ENCODE measurements around the gene ZNF385B.

DNA sequence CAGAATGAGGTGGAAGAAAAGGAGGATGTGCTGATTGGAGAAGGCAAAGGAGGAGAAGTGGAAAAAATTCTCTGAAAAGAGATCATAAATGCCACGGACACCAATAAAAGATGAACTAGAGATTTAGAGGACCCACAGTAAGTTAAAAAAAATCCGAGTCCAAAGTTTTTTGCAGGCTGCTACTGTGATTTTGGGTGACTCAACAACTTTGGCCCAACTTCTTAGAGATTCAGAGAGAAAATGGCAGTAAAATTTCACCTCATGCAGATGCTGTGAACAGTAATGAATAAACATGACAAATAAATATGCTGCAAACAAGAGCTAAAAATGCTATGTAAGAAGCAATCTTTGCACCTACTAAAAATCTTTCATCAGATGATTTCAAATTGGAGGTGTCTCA, 419.9 kb downstream of the ZNF385B start:
- TF ChIP-seq, protein P1, sequence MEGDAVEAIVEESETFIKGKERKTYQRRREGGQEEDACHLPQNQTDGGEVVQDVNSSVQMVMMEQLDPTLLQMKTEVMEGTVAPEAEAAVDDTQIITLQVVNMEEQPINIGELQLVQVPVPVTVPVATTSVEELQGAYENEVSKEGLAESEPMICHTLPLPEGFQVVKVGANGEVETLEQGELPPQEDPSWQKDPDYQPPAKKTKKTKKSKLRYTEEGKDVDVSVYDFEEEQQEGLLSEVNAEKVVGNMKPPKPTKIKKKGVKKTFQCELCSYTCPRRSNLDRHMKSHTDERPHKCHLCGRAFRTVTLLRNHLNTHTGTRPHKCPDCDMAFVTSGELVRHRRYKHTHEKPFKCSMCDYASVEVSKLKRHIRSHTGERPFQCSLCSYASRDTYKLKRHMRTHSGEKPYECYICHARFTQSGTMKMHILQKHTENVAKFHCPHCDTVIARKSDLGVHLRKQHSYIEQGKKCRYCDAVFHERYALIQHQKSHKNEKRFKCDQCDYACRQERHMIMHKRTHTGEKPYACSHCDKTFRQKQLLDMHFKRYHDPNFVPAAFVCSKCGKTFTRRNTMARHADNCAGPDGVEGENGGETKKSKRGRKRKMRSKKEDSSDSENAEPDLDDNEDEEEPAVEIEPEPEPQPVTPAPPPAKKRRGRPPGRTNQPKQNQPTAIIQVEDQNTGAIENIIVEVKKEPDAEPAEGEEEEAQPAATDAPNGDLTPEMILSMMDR (IDR thresholded peaks at IDR 0.05; ENCODE audit: low read length), result no peak
- TF ChIP-seq EZH2 (optimal IDR thresholded peaks at IDR 0.05; ENCODE audit: low read depth, low read length), result no peak

Measured in MM.1S (cell line).